Transverse colon (tissue), 4 donors: ENCODE data around the gene RPGRIP1. TPM values are rescaled to one million over a fixed set of nuclear protein-coding genes. Genes with fewer than 3 reads are reported as not detected.

Experiments used
- DNase-seq: peaks from one replicate; pipeline ENCODE4 v3.0.0-alpha.2; 2019
- H3K27ac ChIP-seq, 4 donors: fragments of 200-600 bp; sonication (generic); 2 replicates each; pipeline ENCODE4 v1.5.1; 2016 to 2018; ENCODE audit warnings: inconsistent platforms in 4 of 4
- H3K27me3 ChIP-seq: fragments of 200-600 bp; sonication (generic); 2 replicates; pipeline ENCODE4 v1.5.1; 2017; ENCODE audit warnings: inconsistent platforms
- H3K36me3 ChIP-seq, 4 donors: fragments of 200-600 bp; sonication (generic); 2 replicates each; pipeline ENCODE4 v1.5.1; 2017 to 2019; ENCODE audit warnings: inconsistent platforms in 4 of 4
- H3K4me1 ChIP-seq, 4 donors: fragments of 200-600 bp; sonication (generic); 2 replicates each; pipeline ENCODE4 v1.5.1; 2017 to 2020; ENCODE audit warnings: inconsistent platforms in 4 of 4
- H3K4me3 ChIP-seq, 4 donors: fragments of 200-600 bp; sonication (generic); 1 replicate in 1 of 4; 2 replicates in 3 of 4; pipeline versions ENCODE4 v1.5.1 to v1.6.1; 2017 to 2019; ENCODE audit warnings: inconsistent platforms in 4 of 4
- H3K9me3 ChIP-seq, 2 donors: fragments of 200-600 bp; sonication (generic); 2 replicates each; pipeline ENCODE4 v1.5.1; 2017 to 2019; ENCODE audit warnings: inconsistent platforms in 2 of 2
- CTCF ChIP-seq, 5 experiments: fragments of 200-600 bp in 3 of 5; fragments of 450-650 bp in 2 of 5; sonication (generic) in 3 of 5; IDR thresholded peaks; 1 replicate in 2 of 5; 2 replicates in 3 of 5; pipeline ENCODE4 v1.5.1; 2016 to 2017; ENCODE audit warnings: antibody characterized with exemption in 5 of 5, inconsistent platforms in 3 of 5, mild to moderate bottlenecking in 2 of 5, moderate library complexity in 1 of 5
- EP300 ChIP-seq: sonication (generic); formaldehyde crosslinking; IDR thresholded peaks from one replicate; pipeline ENCODE4 v1.6.1; 2017; ENCODE audit warnings: antibody characterized with exemption, low read depth
- POLR2A ChIP-seq: fragments of 450-650 bp; IDR thresholded peaks from one replicate; pipeline ENCODE4 v1.6.1; 2016; ENCODE audit warnings: antibody characterized with exemption, mild to moderate bottlenecking, moderate library complexity
- POLR2AphosphoS5 ChIP-seq, 3 donors: sonication (generic); formaldehyde crosslinking; IDR thresholded peaks; one replicate each; pipeline ENCODE4 v1.6.1; 2016; ENCODE audit warnings: antibody characterized with exemption in 3 of 3
- WGBS, 2 donors: methylation state at CpG; one replicate each; pipeline ENCODE4 v1.1.5; 2018; ENCODE audit warnings: low coverage in 1 of 2; 5-methylcytosine and 5-hydroxymethylcytosine counted together
- in situ Hi-C, 4 donors: fragments of 200-750 bp; cut with MboI; loops; one replicate each; pipeline versions ENCODE4 v1.15.0 to v1.15.1; 2017; ENCODE audit warnings: low sequenced_read_pairs in 3 of 4, low pct_ligation_motif_present in 1 of 4, low pct_unique_long_range_greater_than_20kb in 1 of 4
- intact Hi-C: fragments of 100-400 bp; cut with DNase I; formaldehyde crosslinking; loops from one replicate; pipeline ENCODE4 v1.15.1; 2023; ENCODE audit warnings: low total_unique reads
- total RNA-seq, 4 donors: library from RNA; depleted of rRNA; stranded (reverse); fragments of >200 nt; gene quantifications; one replicate each; pipeline ENCODE4 v1.1.0, GENCODE V29; 2016

RPGRIP1 gene
- total RNA-seq, 4 donors from 2014 or later = 0.27 to 0.48 TPM; not detected in 2

GRCh38 chr14:21308479-21309237, 28.8 kb downstream of the RPGRIP1 start:
- Histone ChIP-seq H3K27me3 (no peaks in the 10 kb centered on the region), H3K9me3 (no peaks in the 10 kb centered on the region), H3K4me1 (peaks cover 0 to 17% (median 8%) of the 10 kb centered on the region in 4 donors), H3K4me3 (peak overlapping the region in 3 of 4 donors; percentile 27 to 45 (median 34)), H3K36me3 (no peaks in the 10 kb centered on the region), H3K27ac (peak overlapping the region; percentile 76 to 82 (median 82))
- peak; percentile 84 for TF ChIP-seq POLR2A
- TF ChIP-seq EP300 = no peak
- peak; percentile 81 to 86 (median 82) for TF ChIP-seq POLR2AphosphoS5 (IDR thresholded peaks at IDR 0.05)
- in situ Hi-C loops (no loop called here), intact Hi-C loops (no loop called here)
- WGBS, 2 donors = 2 to 7% methylated on average over 14 to 16 of the region's 16 CpGs
- DNase-seq = peak; percentile 90

- no peak for TF ChIP-seq POLR2AphosphoS5 (IDR thresholded peaks at IDR 0.05)
- no peak for TF ChIP-seq CTCF (IDR thresholded peaks at IDR 0.05)
- TF ChIP-seq POLR2A = no peak
- TF ChIP-seq EP300 = no peak
- intact Hi-C loops = no loop called here
- Histone ChIP-seq H3K36me3 (no peaks in the 10 kb centered on the region), H3K4me3 (peak overlapping the region in 3 of 4 donors; percentile 5 to 45 (median 34)), H3K27me3 (no peaks in the 10 kb centered on the region), H3K4me1 (peaks cover 0 to 17% (median 8%) of the 10 kb centered on the region in 4 donors), H3K9me3 (no peaks in the 10 kb centered on the region), H3K27ac (peak overlapping the region; percentile 57 to 82 (median 74))
- 72% methylated on average over 8 of the region's 8 CpGs for WGBS, 2 donors
- DNase-seq = no peak
- in situ Hi-C loops = no loop called here
Observed at GRCh38 chr14:21309238-21309636, 29.4 kb downstream of the RPGRIP1 start.

- TF ChIP-seq EP300 (no peak), POLR2AphosphoS5 (IDR thresholded peaks at IDR 0.05) (no peak), CTCF (IDR thresholded peaks at IDR 0.05) (no peak), POLR2A (no peak)
- Histone ChIP-seq H3K27me3 (no peaks in the 10 kb centered on the region), H3K4me1 (peaks cover 0 to 17% (median 8%) of the 10 kb centered on the region in 4 donors), H3K27ac (no peak overlapping the region), H3K9me3 (no peaks in the 10 kb centered on the region), H3K4me3 (no peak overlapping the region), H3K36me3 (no peaks in the 10 kb centered on the region)
- in situ Hi-C loops = no loop called here
- no peak for DNase-seq
- 95 to 100% methylated on average over 1 to 2 of the region's 3 CpGs for WGBS, 2 donors
- intact Hi-C loops = no loop called here
Observed at GRCh38 chr14:21309956-21310355, 30.1 kb downstream of the RPGRIP1 start.

GRCh38 chr14:21311614-21312013, 31.7 kb downstream of the RPGRIP1 start:
- H3K4me3 ChIP-seq = no peak overlapping the region
- WGBS, 2 donors = 82% methylated on average over 2 of the region's 2 CpGs; no CpG with 5 or more reads in 1 of the 2 donors
- H3K27me3 ChIP-seq = no peaks in the 10 kb centered on the region
- in situ Hi-C loops = no loop called here
- TF ChIP-seq CTCF (IDR thresholded peaks at IDR 0.05) = no peak
- TF ChIP-seq POLR2AphosphoS5 (IDR thresholded peaks at IDR 0.05) = no peak
- TF ChIP-seq EP300 = no peak
- no peak for TF ChIP-seq POLR2A
- no peaks in the 10 kb centered on the region for H3K9me3 ChIP-seq
- DNase-seq = no peak
- no peaks in the 10 kb centered on the region for H3K36me3 ChIP-seq
- peaks cover 0 to 17% (median 8%) of the 10 kb centered on the region in 4 donors for H3K4me1 ChIP-seq
- intact Hi-C loops = no loop called here
- H3K27ac ChIP-seq = no peak overlapping the region
